ENCODE results near the gene KIN.
"Not testable (repeated sequence)": the region's sequence is repeated elsewhere in the genome, so short reads cannot be mapped to it uniquely, and the experiment has no call there.

The KIN gene

GRCh38 chr10:7813481-7813880, 25.7 kb upstream of the KIN start:
- Histone ChIP-seq H3K4me3 (ENCODE audit: low read depth, low read length) (no peak overlapping the region), H4K8ac (ENCODE audit: low read depth, low read length) (no peak overlapping the region), H3K18ac (ENCODE audit: low read length) (no peak overlapping the region), H3K23ac (ENCODE audit: low read length) (no peak overlapping the region), H3K79me2 (ENCODE audit: control insufficient read depth, insufficient read depth, low read length, poor library complexity) (peaks cover under 1% of the 10 kb centered on the region), H2BK12ac (ENCODE audit: low read length) (no peak overlapping the region), H3K27ac (ENCODE audit: low read depth, low read length) (no peak overlapping the region), H3K9me3 (ENCODE audit: insufficient read depth, low read depth, low read length) (no peaks in the 10 kb centered on the region), H2BK5ac (ENCODE audit: low read depth, low read length, poor library complexity) (no peak overlapping the region), H3K79me1 (ENCODE audit: low read length) (peaks cover under 1% of the 10 kb centered on the region), H3K14ac (ENCODE audit: low read length) (no peak overlapping the region), H4K91ac (ENCODE audit: low read depth, low read length) (no peak overlapping the region), H3K4ac (ENCODE audit: low read depth, low read length) (no peak overlapping the region), H3K36me3 (ENCODE audit: control insufficient read depth in 1 of 2, insufficient read depth in 2 of 2, low read length in 2 of 2) (no peaks in the 10 kb centered on the region), H2BK120ac (ENCODE audit: insufficient read depth, low read length, poor library complexity) (no peak overlapping the region), H2AK5ac (ENCODE audit: low read length) (no peak overlapping the region), H2AFZ (ENCODE audit: insufficient read depth, low read length, poor library complexity) (no peak overlapping the region), H3K4me2 (ENCODE audit: low read length) (no peak overlapping the region), H3K4me1 (ENCODE audit: control insufficient read depth in 1 of 2, insufficient read depth in 2 of 2, low read length in 2 of 2) (peaks cover 0 to 2% of the 10 kb centered on the region in 2 experiments), H3K9ac (ENCODE audit: low read length) (no peak overlapping the region), H3K27me3 (ENCODE audit: insufficient read depth, low read length) (peaks cover under 1% of the 10 kb centered on the region), H4K12ac (ENCODE audit: low read depth, low read length) (no peak overlapping the region)
- no CpG with 5 or more reads among the region's 3 CpGs for WGBS (ENCODE audit: extremely low coverage, insufficient coverage, insufficient read length)
- DNase-seq = no peak

DNA sequence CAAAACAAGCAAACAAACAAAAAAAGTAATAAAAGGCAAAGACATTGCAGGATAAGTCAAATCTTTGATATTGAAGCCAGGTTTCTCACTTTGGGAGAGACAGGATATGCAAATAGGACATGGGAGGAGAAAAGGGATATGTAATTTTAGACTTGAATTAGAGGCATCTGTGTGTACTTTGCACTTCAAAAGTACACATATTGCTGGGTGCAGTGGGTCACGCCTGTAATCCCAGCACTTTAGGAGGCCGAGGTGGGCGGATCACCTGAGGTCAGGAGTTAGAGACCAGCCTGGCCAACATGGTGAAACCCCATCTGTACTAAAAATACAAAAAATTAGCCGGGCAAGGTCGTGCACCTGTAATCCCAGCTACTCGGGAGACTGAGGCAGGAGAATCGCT, 23.9 kb upstream of the KIN start:
- not testable (repeated sequence) for H2AFZ ChIP-seq (ENCODE audit: insufficient read depth, low read length, poor library complexity); H2AK5ac ChIP-seq (ENCODE audit: low read length); H4K12ac ChIP-seq (ENCODE audit: low read depth, low read length); H2BK12ac ChIP-seq (ENCODE audit: low read length); H3K36me3 ChIP-seq (ENCODE audit: control insufficient read depth in 1 of 2, insufficient read depth in 2 of 2, low read length in 2 of 2); H3K9ac ChIP-seq (ENCODE audit: low read length); H3K23ac ChIP-seq (ENCODE audit: low read length); H3K18ac ChIP-seq (ENCODE audit: low read length); H3K79me2 ChIP-seq (ENCODE audit: control insufficient read depth, insufficient read depth, low read length, poor library complexity); H3K27me3 ChIP-seq (ENCODE audit: insufficient read depth, low read length); H4K8ac ChIP-seq (ENCODE audit: low read depth, low read length); H3K4ac ChIP-seq (ENCODE audit: low read depth, low read length); H4K91ac ChIP-seq (ENCODE audit: low read depth, low read length); H3K4me2 ChIP-seq (ENCODE audit: low read length); H3K27ac ChIP-seq (ENCODE audit: low read depth, low read length); H3K4me3 ChIP-seq (ENCODE audit: low read depth, low read length); H2BK120ac ChIP-seq (ENCODE audit: insufficient read depth, low read length, poor library complexity); DNase-seq; H3K9me3 ChIP-seq (ENCODE audit: insufficient read depth, low read depth, low read length); H3K4me1 ChIP-seq (ENCODE audit: control insufficient read depth in 1 of 2, insufficient read depth in 2 of 2, low read length in 2 of 2); H3K79me1 ChIP-seq (ENCODE audit: low read length); H2BK5ac ChIP-seq (ENCODE audit: low read depth, low read length, poor library complexity); H3K14ac ChIP-seq (ENCODE audit: low read length)
- WGBS (ENCODE audit: extremely low coverage, insufficient coverage, insufficient read length) = no CpG with 5 or more reads among the region's 7 CpGs

DNA sequence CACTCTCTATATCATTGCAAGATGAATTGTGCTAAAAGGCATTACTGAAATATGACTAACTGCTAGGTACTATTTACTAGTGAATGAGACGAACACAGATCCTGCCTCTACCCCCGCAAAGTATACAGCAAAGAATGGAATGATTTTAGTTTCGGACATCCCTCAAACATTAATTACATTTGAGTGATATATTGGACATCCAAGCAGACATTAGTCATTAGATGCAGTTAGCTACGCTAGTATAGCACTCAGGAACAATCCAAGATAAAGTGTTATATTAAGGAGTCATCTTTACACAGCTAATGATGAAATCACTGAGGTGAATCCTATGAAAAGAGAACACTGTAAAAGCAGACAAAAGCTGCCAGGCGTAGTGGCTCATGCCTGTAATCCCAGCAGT, 23.2 kb upstream of the KIN start:
- Histone ChIP-seq H2BK12ac (ENCODE audit: low read length) (no peak overlapping the region), H4K8ac (ENCODE audit: low read depth, low read length) (no peak overlapping the region), H3K36me3 (ENCODE audit: control insufficient read depth in 1 of 2, insufficient read depth in 2 of 2, low read length in 2 of 2) (peaks cover 5% of the 10 kb centered on the region in 2 experiments), H3K23ac (ENCODE audit: low read length) (no peak overlapping the region), H3K27ac (ENCODE audit: low read depth, low read length) (no peak overlapping the region), H3K4me3 (ENCODE audit: low read depth, low read length) (no peak overlapping the region), H4K12ac (ENCODE audit: low read depth, low read length) (no peak overlapping the region), H4K91ac (ENCODE audit: low read depth, low read length) (no peak overlapping the region), H3K4me2 (ENCODE audit: low read length) (no peak overlapping the region), H2AFZ (ENCODE audit: insufficient read depth, low read length, poor library complexity) (no peak overlapping the region), H3K4ac (ENCODE audit: low read depth, low read length) (no peak overlapping the region), H2BK120ac (ENCODE audit: insufficient read depth, low read length, poor library complexity) (no peak overlapping the region), H2BK5ac (ENCODE audit: low read depth, low read length, poor library complexity) (no peak overlapping the region), H3K14ac (ENCODE audit: low read length) (no peak overlapping the region), H3K27me3 (ENCODE audit: insufficient read depth, low read length) (no peaks in the 10 kb centered on the region), H3K79me2 (ENCODE audit: control insufficient read depth, insufficient read depth, low read length, poor library complexity) (no peaks in the 10 kb centered on the region), H3K18ac (ENCODE audit: low read length) (no peak overlapping the region), H2AK5ac (ENCODE audit: low read length) (no peak overlapping the region), H3K9me3 (ENCODE audit: insufficient read depth, low read depth, low read length) (no peaks in the 10 kb centered on the region), H3K4me1 (ENCODE audit: control insufficient read depth in 1 of 2, insufficient read depth in 2 of 2, low read length in 2 of 2) (no peaks in the 10 kb centered on the region), H3K79me1 (ENCODE audit: low read length) (no peaks in the 10 kb centered on the region), H3K9ac (ENCODE audit: low read length) (no peak overlapping the region)
- no CpG with 5 or more reads among the region's 5 CpGs for WGBS (ENCODE audit: extremely low coverage, insufficient coverage, insufficient read length)
- no peak for DNase-seq

- WGBS (ENCODE audit: extremely low coverage, insufficient coverage, insufficient read length) = no CpG with 5 or more reads among the region's 7 CpGs
- Histone ChIP-seq H3K18ac (ENCODE audit: low read length) (no peak overlapping the region), H4K8ac (ENCODE audit: low read depth, low read length) (no peak overlapping the region), H2BK5ac (ENCODE audit: low read depth, low read length, poor library complexity) (no peak overlapping the region), H2AK5ac (ENCODE audit: low read length) (no peak overlapping the region), H4K12ac (ENCODE audit: low read depth, low read length) (no peak overlapping the region), H3K9ac (ENCODE audit: low read length) (no peak overlapping the region), H3K14ac (ENCODE audit: low read length) (no peak overlapping the region), H2AFZ (ENCODE audit: insufficient read depth, low read length, poor library complexity) (no peak overlapping the region), H3K4me3 (ENCODE audit: low read depth, low read length) (no peak overlapping the region), H3K4ac (ENCODE audit: low read depth, low read length) (no peak overlapping the region), H2BK12ac (ENCODE audit: low read length) (no peak overlapping the region), H3K23ac (ENCODE audit: low read length) (peak overlapping the region; percentile 49), H3K79me1 (ENCODE audit: low read length) (no peaks in the 10 kb centered on the region), H3K4me2 (ENCODE audit: low read length) (no peak overlapping the region), H3K36me3 (ENCODE audit: control insufficient read depth in 1 of 2, insufficient read depth in 2 of 2, low read length in 2 of 2) (peaks cover 5% of the 10 kb centered on the region in 2 experiments), H2BK120ac (ENCODE audit: insufficient read depth, low read length, poor library complexity) (no peak overlapping the region), H3K4me1 (ENCODE audit: control insufficient read depth in 1 of 2, insufficient read depth in 2 of 2, low read length in 2 of 2) (no peaks in the 10 kb centered on the region), H3K79me2 (ENCODE audit: control insufficient read depth, insufficient read depth, low read length, poor library complexity) (no peaks in the 10 kb centered on the region), H3K27me3 (ENCODE audit: insufficient read depth, low read length) (no peaks in the 10 kb centered on the region), H3K9me3 (ENCODE audit: insufficient read depth, low read depth, low read length) (no peaks in the 10 kb centered on the region), H3K27ac (ENCODE audit: low read depth, low read length) (no peak overlapping the region), H4K91ac (ENCODE audit: low read depth, low read length) (no peak overlapping the region)
- DNase-seq = no peak
Measured at GRCh38 chr10:7810443-7810842, 22.6 kb upstream of the KIN start.
